HT-29 (cell line): ENCODE data around the gene MAP7D3. TPM values are rescaled to one million over a fixed set of nuclear protein-coding genes. Genes with fewer than 3 reads are reported as not detected.
"Not testable (repeated sequence)": the region's sequence is repeated elsewhere in the genome, so short reads cannot be mapped to it uniquely, and the experiment has no call there.

Experiments used
- DNase-seq: peaks from one replicate; pipeline ENCODE4 v3.0.0-alpha.2; 2015; ENCODE audit warnings: low spot score
- total RNA-seq: library from RNA; depleted of rRNA; stranded (reverse); fragments of >200 nt; shearing (Covaris generic); gene quantifications from 2 replicates; pipeline ENCODE4 v1.2.3, GENCODE V29; 2014

Gene MAP7D3
- total RNA-seq, 1 experiment from 2014 or later = 2.0 TPM

DNA sequence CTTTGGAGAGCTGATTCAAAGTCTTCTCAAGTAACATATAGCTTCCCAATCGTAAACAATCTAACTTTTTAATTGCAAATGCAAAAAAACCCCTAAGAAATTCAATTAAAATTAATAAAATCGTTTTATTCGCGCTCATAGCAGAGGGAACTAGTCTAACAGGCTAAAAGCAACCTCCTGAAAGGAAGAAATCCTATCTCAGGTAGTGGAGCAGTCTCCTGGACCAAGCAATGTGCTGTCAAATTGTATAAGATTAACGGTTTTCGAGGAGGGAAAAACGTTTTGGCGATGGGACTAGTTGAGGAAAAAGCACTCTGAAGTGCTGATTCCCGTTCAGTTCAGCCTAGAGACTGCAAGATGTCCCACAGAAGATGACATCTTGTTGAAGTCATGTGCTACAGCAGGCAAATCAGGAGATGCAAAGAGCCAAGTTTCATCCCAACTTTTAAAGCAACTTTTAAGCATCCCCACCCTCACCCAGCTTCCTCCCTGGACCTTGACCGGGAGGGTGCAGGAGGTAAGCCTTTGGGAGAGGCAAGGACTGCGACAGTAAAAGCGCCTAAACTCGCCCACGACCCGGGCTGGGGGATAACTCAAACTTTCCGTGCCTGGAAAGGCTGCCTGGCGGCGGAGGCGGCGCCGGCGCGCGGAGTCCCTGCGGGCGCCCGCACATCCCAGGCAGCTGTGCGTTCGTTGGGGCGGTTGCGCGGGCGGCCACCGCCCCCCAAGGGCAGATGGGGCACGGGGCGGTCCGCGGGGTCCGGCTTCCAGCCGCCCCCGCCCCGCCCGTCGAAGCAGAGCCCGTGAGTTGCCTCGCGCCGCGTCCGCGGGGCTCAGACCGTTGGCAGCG, 784 bp downstream of the MAP7D3 start:
- no peak for DNase-seq

DNA sequence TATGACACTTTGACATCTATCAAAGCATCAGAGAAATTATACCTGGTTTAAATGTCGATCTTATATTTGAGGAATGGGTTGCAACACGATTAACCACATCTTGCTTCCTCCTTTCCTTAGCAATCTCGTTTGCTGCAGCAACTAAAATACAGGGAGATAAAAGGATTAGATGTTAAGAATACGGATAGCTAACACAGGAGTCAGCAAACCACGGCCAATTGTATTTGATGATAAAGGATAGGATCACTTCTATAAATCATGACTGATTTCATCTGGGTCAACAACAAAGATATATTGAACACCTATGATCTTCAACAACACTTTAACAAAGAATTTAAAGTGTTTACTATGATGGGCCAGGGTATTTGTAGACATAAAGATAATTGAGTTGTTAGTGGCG, 5.0 kb downstream of the MAP7D3 start:
- no peak for DNase-seq

DNA sequence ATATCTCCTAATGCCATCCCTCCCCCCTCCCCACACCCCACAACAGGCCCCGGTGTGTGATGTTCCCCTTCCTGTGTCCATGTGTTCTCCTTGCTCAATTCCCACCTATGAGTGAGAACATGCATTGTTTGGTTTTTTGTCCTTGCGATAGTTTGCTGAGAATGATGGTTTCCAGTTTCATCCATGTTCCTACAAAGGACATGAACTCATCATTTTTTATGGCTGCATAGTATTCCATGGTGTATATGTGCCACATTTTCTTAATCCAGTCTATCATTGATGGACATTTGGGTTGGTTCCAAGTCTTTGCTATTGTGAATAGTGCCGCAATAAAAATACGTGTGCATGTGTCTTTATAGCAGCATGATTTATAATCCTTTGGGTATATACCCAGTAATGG, 13.4 kb downstream of the MAP7D3 start:
- DNase-seq = not testable (repeated sequence)

DNA sequence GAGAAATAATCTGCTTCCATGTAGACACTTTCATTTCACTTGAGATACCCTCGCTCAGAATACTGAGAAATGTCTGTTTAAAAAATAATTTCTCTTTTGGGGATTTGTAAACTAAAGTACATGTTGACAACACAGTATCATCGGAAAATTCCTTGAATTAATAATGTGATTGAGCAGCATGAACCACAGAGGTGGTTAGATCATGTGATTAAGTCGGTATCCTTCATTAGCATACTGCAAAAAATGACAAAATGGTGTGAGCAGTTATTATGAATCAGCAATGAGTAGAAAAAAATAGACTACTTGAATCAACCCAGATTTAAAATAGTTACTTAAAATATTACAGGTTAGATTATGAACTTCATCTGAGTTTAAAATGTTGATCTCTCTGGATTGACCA, 14.1 kb downstream of the MAP7D3 start:
- no peak for DNase-seq

DNA sequence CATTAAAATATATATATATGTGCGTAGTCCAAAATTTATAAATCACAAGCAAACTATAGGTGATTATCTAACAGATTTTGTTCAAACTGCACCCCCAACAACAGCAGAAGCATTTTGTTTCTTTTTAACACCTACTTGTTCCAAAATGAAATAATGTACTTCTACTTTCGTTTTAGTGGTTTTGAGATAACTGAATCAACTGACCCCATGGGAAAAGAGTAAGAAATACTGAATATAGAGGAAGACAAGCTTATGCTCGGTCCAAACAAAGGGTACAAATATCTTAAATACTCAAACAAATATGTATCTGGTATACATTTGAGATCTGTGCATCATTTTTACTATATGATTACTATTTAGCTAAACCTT, 22.4 kb downstream of the MAP7D3 start:
- no peak for DNase-seq

DNA sequence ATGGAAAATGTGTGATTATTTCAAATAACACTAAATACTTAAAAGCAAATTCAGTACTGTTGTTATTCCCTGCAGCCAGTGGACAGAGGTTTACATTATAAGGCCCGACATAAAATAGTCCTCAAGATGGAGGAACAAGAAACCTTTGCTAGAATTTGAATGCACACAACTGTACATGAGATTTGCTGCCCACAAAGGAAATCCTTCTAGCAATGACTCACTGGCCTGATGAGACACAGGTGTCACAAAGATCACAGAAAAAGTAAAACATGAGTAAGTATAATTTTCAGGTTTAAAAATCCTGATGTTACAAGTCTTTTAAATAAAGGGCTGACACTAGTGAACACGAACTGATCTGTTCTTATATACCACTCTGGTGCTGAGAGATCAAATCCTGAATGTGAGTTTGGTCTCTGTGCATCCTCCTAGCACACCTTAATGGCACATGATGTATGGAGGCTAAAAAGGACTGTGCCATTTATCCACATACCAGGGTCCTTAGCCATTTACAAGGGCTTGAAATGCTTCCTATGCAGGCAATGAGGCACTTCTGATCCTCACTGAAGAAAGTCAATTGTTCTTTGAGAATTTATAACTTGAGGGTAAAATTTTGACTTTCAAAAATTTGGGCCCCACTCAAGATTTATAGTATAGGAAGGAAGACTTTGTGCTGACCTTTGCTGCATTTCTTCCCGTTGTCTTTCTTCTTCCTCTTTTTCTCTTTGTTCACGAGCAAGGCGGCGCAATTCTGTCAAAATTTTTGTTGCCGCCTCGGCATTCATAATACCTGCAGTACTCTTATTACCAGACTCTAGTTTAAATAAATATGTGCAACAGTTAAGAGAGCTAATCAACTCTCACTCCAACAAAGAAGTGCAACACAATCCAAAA, 23.0 kb downstream of the MAP7D3 start:
- DNase-seq = no peak

DNA sequence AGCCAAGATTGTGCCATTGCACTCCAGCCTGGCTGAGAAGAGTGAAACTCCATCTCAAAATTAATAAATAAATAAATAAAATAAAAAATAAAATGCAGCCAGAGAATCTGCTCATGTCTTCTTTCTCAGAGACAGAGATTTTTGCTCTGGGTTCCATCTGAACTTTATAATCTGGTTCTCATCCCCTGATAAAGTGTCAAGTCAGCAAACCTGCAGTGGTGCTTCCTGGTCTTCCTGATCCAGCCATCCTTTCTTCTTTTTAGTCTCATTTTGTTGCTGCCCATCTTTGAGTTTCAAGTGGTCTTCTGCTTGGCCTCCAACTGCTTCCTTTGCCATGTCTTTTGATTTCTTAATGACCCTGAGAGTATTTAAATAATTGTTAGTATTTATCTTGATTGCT, 24.1 kb downstream of the MAP7D3 start:
- no peak for DNase-seq

DNA sequence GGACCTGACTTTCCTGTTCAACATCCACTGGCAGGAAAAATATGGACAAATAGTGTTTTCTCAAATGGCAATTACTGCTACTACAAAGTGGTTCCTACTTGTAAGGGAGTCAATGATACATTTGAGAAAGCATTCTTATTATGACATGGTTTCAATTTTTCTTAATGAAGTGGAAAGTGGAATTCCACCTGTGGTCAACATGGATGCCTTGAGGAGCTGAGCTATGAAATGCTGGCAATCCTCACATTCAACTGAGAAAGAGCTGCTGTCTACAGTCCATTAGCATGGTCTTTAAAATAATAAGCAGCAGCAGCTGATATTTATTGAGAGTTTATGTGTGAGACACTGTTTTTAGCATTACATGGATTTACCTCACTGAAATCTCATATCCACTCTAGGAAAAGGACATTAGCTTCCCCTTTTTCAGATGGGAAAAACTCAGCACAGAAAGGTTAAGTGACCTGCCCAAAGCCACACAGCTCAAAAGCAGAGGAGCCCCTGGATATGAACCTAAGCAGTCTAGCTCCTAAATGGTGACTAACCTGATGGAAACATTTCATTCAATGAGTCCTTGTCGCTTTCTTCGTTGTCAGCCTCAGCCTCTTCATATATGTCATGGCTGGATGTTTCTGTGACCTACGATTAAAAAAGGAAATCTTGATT, 29.2 kb downstream of the MAP7D3 start:
- no peak for DNase-seq

DNA sequence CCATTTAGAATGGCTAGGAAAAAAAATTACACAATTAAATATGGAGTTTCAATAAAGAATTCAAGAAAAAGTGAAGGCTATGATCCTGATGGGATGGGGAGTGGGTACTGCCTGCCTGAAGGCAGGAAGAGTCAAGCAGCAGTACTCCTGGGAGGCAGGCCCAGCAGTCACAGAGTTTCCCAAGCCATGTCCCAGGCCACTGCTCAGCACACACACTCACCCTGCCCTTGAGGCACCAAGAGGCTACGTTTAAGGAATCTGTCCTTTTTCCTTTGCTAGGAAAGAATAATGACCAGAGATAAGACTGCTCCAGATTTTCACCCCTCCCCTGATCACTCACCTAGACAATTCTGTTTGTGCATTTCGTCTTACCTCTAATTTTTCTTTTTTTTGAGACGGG, 30.2 kb downstream of the MAP7D3 start:
- no peak for DNase-seq

DNA sequence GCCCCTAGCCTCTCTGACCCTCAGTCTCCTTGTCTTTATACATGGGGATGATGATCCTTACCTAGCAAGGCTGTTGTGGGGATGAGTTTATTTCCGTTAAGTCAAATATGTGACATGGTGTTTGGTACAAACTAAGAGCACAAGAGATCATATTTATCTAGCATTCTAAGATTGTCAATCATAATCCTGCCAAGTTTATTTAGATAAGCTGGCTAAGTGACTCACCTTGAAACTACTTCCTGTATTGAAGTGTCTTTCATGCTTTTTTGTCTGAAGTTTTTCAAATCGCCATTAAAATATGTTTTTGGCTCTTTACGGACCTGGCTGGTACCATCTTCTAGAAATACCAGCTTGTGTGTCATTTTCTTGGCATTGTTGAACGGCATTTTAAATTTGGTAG, 30.7 kb downstream of the MAP7D3 start:
- DNase-seq = no peak

DNA sequence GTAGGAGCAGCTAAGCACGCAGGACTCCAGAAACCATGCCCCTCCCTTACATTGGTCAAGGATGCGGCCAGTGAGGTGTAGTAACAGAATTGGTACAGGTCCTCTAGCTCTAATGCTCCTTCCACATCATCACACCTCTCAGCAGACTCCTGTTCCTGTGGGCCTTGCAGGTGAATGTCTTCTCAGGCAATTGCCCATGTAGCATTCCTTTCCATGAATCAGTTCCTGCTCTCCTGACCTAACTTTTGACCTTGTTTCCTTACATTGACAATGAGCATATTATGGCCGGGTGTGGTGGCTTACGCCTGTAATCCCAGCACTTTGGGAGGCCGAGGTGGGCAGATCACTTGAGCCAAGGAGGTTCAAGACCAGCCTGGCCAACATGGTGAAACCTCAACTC, 31.3 kb downstream of the MAP7D3 start:
- DNase-seq = no peak

DNA sequence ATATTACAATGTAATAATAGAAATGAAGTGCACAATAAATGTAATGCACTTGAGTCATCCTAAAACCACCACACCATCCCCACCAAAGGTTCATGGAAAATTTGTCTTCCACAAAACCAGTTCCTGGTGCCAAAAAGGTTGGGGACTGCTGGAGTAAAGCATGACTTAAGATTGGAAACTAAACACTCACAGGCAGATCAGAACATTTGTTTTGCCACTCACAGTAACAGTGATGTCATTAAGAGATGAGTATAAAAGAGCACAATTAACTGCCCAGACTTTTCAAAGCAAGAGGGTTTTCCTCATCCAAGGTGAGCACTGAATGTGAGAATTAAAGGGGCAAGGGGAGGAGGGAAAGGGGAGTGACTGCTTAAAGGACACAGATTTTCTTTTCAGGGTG, 35.6 kb downstream of the MAP7D3 start:
- no peak for DNase-seq

DNA sequence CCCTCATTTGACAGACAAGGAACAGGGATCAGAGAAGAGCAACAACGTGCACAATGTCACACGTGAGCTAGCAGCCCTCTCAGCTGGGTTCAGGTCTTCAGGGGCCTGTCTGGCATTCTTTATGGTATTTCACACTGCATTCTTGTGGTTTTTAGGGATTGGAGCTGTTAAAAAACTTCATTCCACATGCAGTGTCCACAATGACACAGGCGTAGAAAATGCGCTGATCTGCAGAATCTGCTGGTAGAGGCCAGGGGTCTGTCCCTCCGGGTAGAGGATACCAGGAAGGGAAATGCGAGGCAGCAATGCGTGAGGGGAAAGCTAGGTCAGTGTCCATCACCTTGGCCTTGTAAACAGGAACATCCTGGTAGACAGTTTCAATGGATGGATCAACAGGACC, 36.6 kb downstream of the MAP7D3 start:
- no peak for DNase-seq

DNA sequence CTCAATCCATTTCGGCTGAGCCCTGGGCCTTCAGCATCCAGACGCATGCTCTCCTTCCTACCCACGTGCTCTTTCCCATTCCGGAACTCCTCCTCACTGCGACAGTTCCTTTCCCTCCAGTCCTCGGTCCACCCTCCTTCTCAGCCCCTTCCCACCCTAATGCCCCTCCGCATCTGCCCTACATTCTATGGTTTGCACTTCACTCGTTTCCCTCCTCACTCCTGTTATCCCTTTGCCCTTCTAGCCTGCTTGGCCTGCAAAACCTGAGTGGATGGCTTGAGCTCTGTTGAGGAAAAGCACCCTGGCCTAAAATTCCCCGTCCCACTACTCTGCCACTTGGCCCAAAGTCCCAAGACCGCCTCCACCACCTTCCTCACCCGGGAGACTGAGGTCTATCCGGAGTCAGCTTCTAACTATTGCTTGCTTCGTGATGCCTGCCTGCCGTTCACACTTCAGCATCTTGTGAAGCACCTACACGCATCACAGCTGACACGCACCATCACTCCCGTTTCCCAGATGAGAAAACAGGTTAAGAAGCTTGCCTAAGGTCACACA, 38.6 kb downstream of the MAP7D3 start:
- no peak for DNase-seq

DNA sequence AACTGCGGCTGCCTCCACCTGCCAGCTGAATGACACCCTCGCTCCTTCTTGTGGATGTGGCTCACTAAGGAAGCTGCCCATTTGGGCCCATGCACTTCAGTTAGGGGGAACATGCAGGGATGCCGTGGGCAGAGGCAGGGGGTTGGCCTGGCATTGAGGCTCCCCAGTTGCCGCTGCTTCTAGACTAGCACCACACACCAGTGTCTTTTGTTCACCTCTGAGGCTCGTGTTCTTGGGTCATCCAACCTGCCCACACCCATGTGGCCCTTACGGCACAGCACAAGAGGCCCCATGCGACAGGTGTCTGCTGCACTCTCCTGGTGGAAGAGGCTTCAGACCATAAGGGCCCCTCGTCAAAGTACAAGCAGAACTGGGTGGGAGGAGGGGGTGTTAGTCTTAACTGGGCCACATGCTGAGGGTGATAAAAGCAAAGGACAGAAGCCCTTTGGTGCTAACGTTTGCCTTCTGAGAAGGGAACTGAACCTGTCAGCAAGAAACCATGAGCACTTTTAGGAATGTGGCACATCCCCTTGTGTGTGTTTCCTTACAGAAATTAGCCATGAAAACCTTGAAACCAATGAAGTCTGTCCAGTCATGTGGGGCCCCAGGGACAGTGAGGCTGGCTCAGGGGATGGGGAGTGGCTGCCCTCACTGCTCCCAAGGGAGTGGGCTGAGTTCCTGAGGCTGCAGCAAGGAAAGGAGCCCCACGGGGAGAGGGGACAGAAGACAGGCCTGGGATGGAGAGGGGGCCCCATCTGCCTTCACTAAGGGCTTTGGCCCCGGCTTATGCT, 39.2 kb downstream of the MAP7D3 start:
- DNase-seq = no peak

DNA sequence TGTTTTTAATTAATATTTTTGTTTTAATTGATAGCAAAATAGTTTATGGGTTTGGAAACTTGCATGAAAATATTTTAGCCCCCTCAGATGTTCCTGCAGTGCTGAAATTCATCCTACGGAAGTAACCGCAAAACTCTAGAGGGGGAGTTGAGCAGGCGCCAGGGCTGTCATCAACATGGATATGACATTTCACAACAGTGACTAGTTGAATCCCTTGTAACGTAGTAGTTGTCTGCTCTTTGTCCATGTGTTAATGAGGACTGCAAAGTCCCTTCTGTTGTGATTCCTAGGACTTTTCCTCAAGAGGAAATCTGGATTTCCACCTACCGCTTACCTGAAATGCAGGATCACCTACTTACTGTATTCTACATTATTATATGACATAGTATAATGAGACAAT, 40.4 kb downstream of the MAP7D3 start:
- DNase-seq = no peak

DNA sequence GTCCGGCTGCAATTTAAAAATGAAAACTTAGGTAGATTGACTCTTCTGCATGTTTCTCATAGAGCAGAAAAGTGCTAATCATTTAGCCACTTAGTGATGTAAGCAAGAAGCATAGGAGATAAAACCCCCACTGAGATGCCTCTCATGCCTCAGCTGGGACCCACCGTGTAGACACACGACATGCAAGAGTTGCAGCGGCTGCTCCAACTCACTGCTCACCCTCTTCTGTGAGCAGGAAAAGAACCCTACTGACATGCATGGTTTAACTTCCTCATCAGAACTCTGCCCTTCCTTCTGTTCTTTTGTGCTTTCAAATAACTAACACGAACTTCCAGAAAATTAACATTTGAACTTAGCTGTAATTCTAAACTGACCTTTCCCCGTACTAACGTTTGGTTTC, 41.0 kb downstream of the MAP7D3 start:
- DNase-seq = no peak

DNA sequence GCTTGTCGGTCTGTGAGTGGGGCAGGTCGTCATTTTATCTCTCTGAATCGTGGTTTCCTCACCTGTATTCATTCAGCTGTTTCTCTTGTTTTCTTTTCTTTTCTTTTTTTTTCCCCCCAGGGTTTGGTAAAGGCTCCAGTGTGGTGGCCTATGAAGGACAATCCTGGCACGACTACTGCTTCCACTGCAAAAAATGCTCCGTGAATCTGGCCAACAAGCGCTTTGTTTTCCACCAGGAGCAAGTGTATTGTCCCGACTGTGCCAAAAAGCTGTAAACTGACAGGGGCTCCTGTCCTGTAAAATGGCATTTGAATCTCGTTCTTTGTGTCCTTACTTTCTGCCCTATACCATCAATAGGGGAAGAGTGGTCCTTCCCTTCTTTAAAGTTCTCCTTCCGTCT, 41.4 kb downstream of the MAP7D3 start:
- no peak for DNase-seq

DNA sequence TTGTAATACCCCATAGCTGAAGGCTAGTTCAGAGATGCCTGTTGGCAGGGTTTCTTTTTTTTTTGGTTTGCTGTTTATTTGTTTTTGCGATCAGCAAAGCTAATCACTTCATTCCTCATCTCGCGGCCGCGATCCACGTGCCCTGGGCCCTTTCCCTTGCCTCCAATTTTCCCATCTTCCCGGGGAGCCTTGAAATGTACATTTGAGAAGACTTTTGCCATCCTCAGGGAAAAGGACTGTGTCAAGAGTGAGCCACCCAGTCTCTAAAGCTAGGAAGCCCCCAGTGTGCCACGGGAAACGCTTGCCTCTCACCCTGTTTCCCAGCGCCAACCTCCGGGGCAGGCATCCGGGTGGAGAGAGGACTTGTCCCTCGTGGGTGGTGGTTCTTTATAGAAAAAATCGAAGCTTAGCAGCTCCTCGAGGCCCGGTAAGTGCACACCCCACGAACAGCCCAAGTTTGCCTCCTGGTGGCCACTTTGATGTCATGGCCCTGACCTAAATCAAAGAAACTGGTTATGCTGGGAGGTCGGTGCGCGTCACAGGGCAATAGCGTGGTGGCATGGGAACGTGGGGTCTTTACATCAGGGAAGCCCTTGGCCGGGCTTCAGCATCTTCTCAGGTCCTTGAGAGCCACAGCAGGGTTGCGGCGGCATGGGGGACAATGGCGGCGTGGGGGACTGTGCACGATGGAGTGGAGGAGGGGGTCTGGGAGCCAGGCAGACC, 42.0 kb downstream of the MAP7D3 start:
- DNase-seq = peak; percentile 56

DNA sequence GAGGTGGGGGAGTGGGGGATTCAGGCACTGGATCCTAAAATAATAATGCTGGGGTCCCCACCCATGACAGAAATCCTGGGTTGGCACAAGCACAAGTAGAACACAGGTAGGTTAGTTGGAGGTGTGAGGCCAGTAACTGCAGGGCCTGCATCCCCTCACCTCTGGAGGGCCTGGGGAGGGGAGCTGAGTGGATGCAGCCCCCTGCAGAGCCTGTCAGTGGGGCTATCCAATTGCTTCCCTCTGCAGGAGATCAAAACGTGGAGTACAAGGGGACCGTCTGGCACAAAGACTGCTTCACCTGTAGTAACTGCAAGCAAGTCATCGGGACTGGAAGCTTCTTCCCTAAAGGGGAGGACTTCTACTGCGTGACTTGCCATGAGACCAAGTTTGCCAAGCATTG, 43.7 kb downstream of the MAP7D3 start:
- no peak for DNase-seq

DNA sequence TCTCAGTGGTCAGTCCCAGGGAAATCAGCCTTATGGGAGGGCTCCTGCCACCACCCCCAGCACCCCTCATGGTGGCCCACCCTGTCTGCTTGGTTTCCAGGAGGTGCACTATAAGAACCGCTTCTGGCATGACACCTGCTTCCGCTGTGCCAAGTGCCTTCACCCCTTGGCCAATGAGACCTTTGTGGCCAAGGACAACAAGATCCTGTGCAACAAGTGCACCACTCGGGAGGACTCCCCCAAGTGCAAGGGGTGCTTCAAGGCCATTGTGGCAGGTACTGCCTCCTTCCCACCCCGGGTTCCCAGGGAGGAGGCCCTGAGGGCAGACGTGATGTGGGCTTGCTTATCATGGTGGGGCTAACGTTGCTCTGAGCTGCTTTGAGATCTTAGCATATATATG, 44.3 kb downstream of the MAP7D3 start:
- DNase-seq = no peak
